ENCODE measurements around the gene LRIT3. TPM values are rescaled to one million over a fixed set of nuclear protein-coding genes. Genes with fewer than 3 reads are reported as not detected.
A peak's percentile ranks its signal among the peaks of the same experiment; 100 is the strongest.

LRIT3 gene
- total and polyA plus RNA-seq, 7 donors = 0.03 to 0.08 (median 0.06) TPM; not detected in 1

GRCh38 chr4:109861271-109861670 is 13.4 kb downstream of the LRIT3 start:
- TF ChIP-seq CTCF (IDR thresholded peaks at IDR 0.05) = no peak
- no peak overlapping the region for H3K4me3 ChIP-seq
- H3K27me3 ChIP-seq (ENCODE audit: insufficient read depth in 3 of 3, low read length in 2 of 3) = no peaks in the 10 kb centered on the region
- ATAC-seq = no peak
- no peaks in the 10 kb centered on the region for H3K36me3 ChIP-seq (ENCODE audit: insufficient read depth in 1 of 2, low read depth in 1 of 2)
- 88 to 98% (median 92%) methylated on average over 2 of the region's 2 CpGs for WGBS, 3 donors
- intact Hi-C loops (cut with DNase I) = no loop called here
- no peaks in the 10 kb centered on the region for H3K4me1 ChIP-seq
- H3K27ac ChIP-seq = no peak overlapping the region
- DNase-seq = no peak
- peaks cover 4% of the 10 kb centered on the region for H3K9me3 ChIP-seq

- H3K9me3 ChIP-seq = peaks cover 4% of the 10 kb centered on the region
- intact Hi-C loops (cut with DNase I) = no loop called here
- no peak for ATAC-seq
- no peaks in the 10 kb centered on the region for H3K36me3 ChIP-seq (ENCODE audit: insufficient read depth in 1 of 2, low read depth in 1 of 2)
- H3K27ac ChIP-seq = no peak overlapping the region
- no peak for DNase-seq
- TF ChIP-seq CTCF (IDR thresholded peaks at IDR 0.05) = no peak
- WGBS, 3 donors = 88 to 95% (median 94%) methylated on average over 3 of the region's 3 CpGs
- H3K4me3 ChIP-seq = no peak overlapping the region
- no peaks in the 10 kb centered on the region for H3K27me3 ChIP-seq (ENCODE audit: insufficient read depth in 3 of 3, low read length in 2 of 3)
- no peaks in the 10 kb centered on the region for H3K4me1 ChIP-seq
Measured at GRCh38 chr4:109861916-109862511, 14.1 kb downstream of the LRIT3 start.

GRCh38 chr4:109864134-109864533 is 16.2 kb downstream of the LRIT3 start:
- Histone ChIP-seq H3K4me3 (no peak overlapping the region), H3K27ac (no peak overlapping the region), H3K4me1 (no peaks in the 10 kb centered on the region), H3K27me3 (ENCODE audit: insufficient read depth in 3 of 3, low read length in 2 of 3) (no peaks in the 10 kb centered on the region), H3K9me3 (peaks cover 4% of the 10 kb centered on the region), H3K36me3 (ENCODE audit: insufficient read depth in 1 of 2, low read depth in 1 of 2) (no peaks in the 10 kb centered on the region)
- intact Hi-C loops (cut with DNase I) = no loop called here
- no peak for TF ChIP-seq CTCF (IDR thresholded peaks at IDR 0.05)
- ATAC-seq (no peak), DNase-seq (no peak)

GRCh38 chr4:109870061-109870460 is 22.2 kb downstream of the LRIT3 start:
- DNase-seq (no peak), ATAC-seq (no peak)
- no peaks in the 10 kb centered on the region for H3K27me3 ChIP-seq (ENCODE audit: insufficient read depth in 3 of 3, low read length in 2 of 3)
- intact Hi-C loops (cut with DNase I) = no loop called here
- no peaks in the 10 kb centered on the region for H3K9me3 ChIP-seq
- TF ChIP-seq CTCF (IDR thresholded peaks at IDR 0.05) = no peak
- no peak overlapping the region for H3K4me3 ChIP-seq
- H3K27ac ChIP-seq = no peak overlapping the region
- 95 to 98% (median 95%) methylated on average over 5 of the region's 5 CpGs for WGBS, 3 donors
- no peaks in the 10 kb centered on the region for H3K4me1 ChIP-seq
- H3K36me3 ChIP-seq (ENCODE audit: insufficient read depth in 1 of 2, low read depth in 1 of 2) = no peaks in the 10 kb centered on the region

- intact Hi-C loops (cut with DNase I) = no loop called here
- H3K36me3 ChIP-seq (ENCODE audit: insufficient read depth in 1 of 2, low read depth in 1 of 2) = no peaks in the 10 kb centered on the region
- H3K27me3 ChIP-seq (ENCODE audit: insufficient read depth in 3 of 3, low read length in 2 of 3) = no peaks in the 10 kb centered on the region
- H3K27ac ChIP-seq = no peak overlapping the region
- TF ChIP-seq CTCF (IDR thresholded peaks at IDR 0.05) = no peak
- no peak for DNase-seq
- H3K9me3 ChIP-seq = no peaks in the 10 kb centered on the region
- H3K4me3 ChIP-seq = no peak overlapping the region
- peaks cover under 1% of the 10 kb centered on the region for H3K4me1 ChIP-seq
- ATAC-seq = peak in 3 of 4 donors; percentile 44 to 57 (median 56)
- 64 to 88% (median 72%) methylated on average over 2 of the region's 2 CpGs for WGBS, 3 donors
Measured at GRCh38 chr4:109872065-109872464, 24.2 kb downstream of the LRIT3 start.

All from psoas muscle (tissue), 8 donors.